Liver (tissue), 10 donors: ENCODE data around the gene TIPIN. TPM values are rescaled to one million over a fixed set of nuclear protein-coding genes. Genes with fewer than 3 reads are reported as not detected.
A peak's percentile ranks its signal among the peaks of the same experiment; 100 is the strongest.

Experiments used
- DNase-seq: peaks from one replicate; pipeline ENCODE4 v3.0.0-alpha.2; 2017; ENCODE audit warnings: low spot score
- H3K27ac ChIP-seq, 2 donors: one replicate each; pipeline ENCODE4 v1.7.0; 2013; ENCODE audit warnings: inconsistent platforms in 2 of 2, low read length in 2 of 2, control low read depth in 1 of 2, low read depth in 1 of 2, mild to moderate bottlenecking in 1 of 2
- H3K27me3 ChIP-seq, 4 donors: one replicate each; pipeline versions ENCODE4 v1.6.1 to v1.7.0; 2013; ENCODE audit warnings: low read length in 3 of 4, inconsistent platforms in 1 of 4, mild to moderate bottlenecking in 1 of 4, moderate library complexity in 1 of 4; ENCODE audit not compliant: control insufficient read depth in 4 of 4, insufficient read depth in 4 of 4
- H3K36me3 ChIP-seq, 4 donors: one replicate each; pipeline versions ENCODE4 v1.6.1 to v1.7.0; 2013; ENCODE audit warnings: low read length in 3 of 4, mild to moderate bottlenecking in 3 of 4, low read depth in 1 of 4, moderate library complexity in 1 of 4; ENCODE audit not compliant: control insufficient read depth in 4 of 4, insufficient read depth in 3 of 4
- H3K4me1 ChIP-seq, 4 donors: one replicate each; pipeline versions ENCODE4 v1.6.1 to v1.7.0; 2013; ENCODE audit warnings: low read length in 3 of 4, mild to moderate bottlenecking in 3 of 4, moderate library complexity in 1 of 4; ENCODE audit not compliant: control insufficient read depth in 4 of 4, insufficient read depth in 4 of 4
- H3K4me3 ChIP-seq, 3 donors: one replicate each; pipeline versions ENCODE4 v1.6.1 to v1.7.0; 2013; ENCODE audit warnings: low read length in 3 of 3, control low read depth in 1 of 3, low read depth in 1 of 3, mild to moderate bottlenecking in 1 of 3
- H3K9ac ChIP-seq, 2 donors: one replicate each; pipeline ENCODE4 v1.7.0; 2013; ENCODE audit warnings: low read length in 2 of 2, mild to moderate bottlenecking in 2 of 2, moderate library complexity in 2 of 2, control low read depth in 1 of 2, low read depth in 1 of 2
- H3K9me3 ChIP-seq, 4 donors: one replicate each; pipeline versions ENCODE4 v1.6.1 to v1.7.0; 2013; ENCODE audit warnings: low read length in 3 of 4; ENCODE audit not compliant: control insufficient read depth in 4 of 4
- ATF3 ChIP-seq: IDR thresholded peaks from 2 replicates; pipeline ENCODE4 v1.6.1; 2016; ENCODE audit warnings: antibody characterized with exemption
- CTCF ChIP-seq: fragments of 150-350 bp; IDR thresholded peaks from 2 replicates; pipeline ENCODE4 v1.5.1; 2017; ENCODE audit warnings: improper control_type of control experiment, low read depth, low read length; ENCODE audit not compliant: missing input control
- HNF4A ChIP-seq, 2 donors: conservative IDR thresholded peaks; 2 replicates each; pipeline ENCODE4 v1.6.1; 2016; ENCODE audit warnings: antibody characterized with exemption in 2 of 2, mild to moderate bottlenecking in 2 of 2
- RAD21 ChIP-seq, 2 donors: IDR thresholded peaks; 2 replicates each; pipeline ENCODE4 v1.6.1; 2016; ENCODE audit warnings: antibody characterized with exemption in 2 of 2, mild to moderate bottlenecking in 2 of 2
- REST ChIP-seq: IDR thresholded peaks from 2 replicates; pipeline ENCODE4 v1.6.1; 2016; ENCODE audit warnings: antibody characterized with exemption, mild to moderate bottlenecking
- TAF1 ChIP-seq: conservative IDR thresholded peaks from 2 replicates; pipeline ENCODE4 v1.6.1; 2016; ENCODE audit warnings: antibody characterized with exemption, mild to moderate bottlenecking
- WGBS: extraction: QIAGEN DNeasy Blood & Tissue Kit; methylation state at CpG from one replicate; pipeline ENCODE4 v1.1.7; 2013; 5-methylcytosine and 5-hydroxymethylcytosine counted together
- polyA plus RNA-seq, 2 donors: library from polyadenylated mRNA; stranded (reverse) in 1 of 2; unstranded in 1 of 2; fragments of 200-250 nt in 1 of 2; fragments of >200 nt in 1 of 2; fragmentation: Nextera tagmentation in 1 of 2; extraction: Ambion mirVana in 1 of 2; gene quantifications; one replicate each; pipeline versions ENCODE4 v1.2.1 to v1.2.3, GENCODE V29; 2013 to 2015
- small RNA-seq: library from RNA; depleted of rRNA; stranded (forward); fragments of <200 nt; gene quantifications from one replicate; pipeline ENCODE3, GENCODE V24; 2014
- total RNA-seq, 2 donors: library from RNA; depleted of rRNA; stranded (reverse); fragments of >200 nt; gene quantifications; one replicate each; pipeline ENCODE4 v1.2.3, GENCODE V29; 2014
- donor health status: healthy.
- donor health status: healthy.
- donor health status: healthy.
- donor health status: healthy.
- donor health status: healthy.

TIPIN gene
- total and polyA plus RNA-seq, 4 donors = 2.2 to 5.9 (median 2.6) TPM

- H3K36me3 ChIP-seq = no peaks in the 10 kb centered on the region
- TF ChIP-seq HNF4A (conservative IDR thresholded peaks at IDR 0.05) = peak; percentile 18 to 53
- TF ChIP-seq ATF3 = no peak
- H3K9me3 ChIP-seq = no peaks in the 10 kb centered on the region
- H3K27ac ChIP-seq = no peak overlapping the region
- no peak overlapping the region for H3K9ac ChIP-seq
- DNase-seq = no peak
- H3K27me3 ChIP-seq = no peaks in the 10 kb centered on the region
- peaks cover 0 to 11% (median 5%) of the 10 kb centered on the region in 4 donors for H3K4me1 ChIP-seq
- H3K4me3 ChIP-seq = no peak overlapping the region
These were observed 68.4 kb downstream of the TIPIN start for GRCh38 chr15:66288093-66288492.

GRCh38 chr15:66287461-66288057 is 68.9 kb downstream of the TIPIN start:
- Histone ChIP-seq H3K4me1 (peaks cover 0 to 9% (median 3%) of the 10 kb centered on the region in 4 donors), H3K9ac (no peak overlapping the region), H3K27ac (no peak overlapping the region), H3K36me3 (no peaks in the 10 kb centered on the region), H3K27me3 (no peaks in the 10 kb centered on the region), H3K9me3 (no peaks in the 10 kb centered on the region), H3K4me3 (no peak overlapping the region)
- TF ChIP-seq TAF1 (no peak), REST (no peak), RAD21 (IDR thresholded peaks at IDR 0.05) (peak; percentile 66 to 67), CTCF (peak; percentile 52)
- DNase-seq = no peak
- 15% methylated on average over 6 of the region's 6 CpGs for WGBS

Small RNA genes within 50 kb of the gene (small RNA-seq; reads per million reads assigned to genes)
- gene RF00019 = not detected
- 3.7 reads per million, percentile 91 among the genes with 10 or more reads in this experiment for gene SCARNA14

Other genes with a start within 250 kb of the TIPIN start
- under 1 TPM; under 0.01 to 0.51 TPM for gene MEGF11, start 102.9 kb downstream of the TIPIN start, total RNA-seq
- gene MEGF11, start 102.9 kb downstream of the TIPIN start, polyA plus RNA-seq = under 1 TPM in 1 of 2 donors, not detected in 1; 0.03 TPM
- gene DIS3L, start 63.1 kb downstream of the TIPIN start, total RNA-seq = 10 to 100 TPM; 17.2 to 40.2 TPM
- 10 to 100 TPM in 1 of 2 donors, 1 to 10 TPM in 1; 9.9 to 14.2 TPM for gene DIS3L, start 63.1 kb downstream of the TIPIN start, polyA plus RNA-seq
- gene MAP2K1, start 30.2 kb upstream of the TIPIN start, total RNA-seq = 10 to 100 TPM; 14.3 to 24.6 TPM
- gene MAP2K1, start 30.2 kb upstream of the TIPIN start, polyA plus RNA-seq = 10 to 100 TPM; 24.1 to 30.2 TPM
- gene SNAPC5, start 141.1 kb upstream of the TIPIN start, total RNA-seq = 10 to 100 TPM; 11.3 to 21.4 TPM
- 10 to 100 TPM; 22.7 to 24.9 TPM for gene SNAPC5, start 141.1 kb upstream of the TIPIN start, polyA plus RNA-seq
- gene RPL4, start 148.2 kb upstream of the TIPIN start, total RNA-seq = 1,000 to 10,000 TPM; 1,530 to 1,638 TPM
- gene RPL4, start 148.2 kb upstream of the TIPIN start, polyA plus RNA-seq = 1,000 to 10,000 TPM in 1 of 2 donors, 100 to 1,000 TPM in 1; 323 to 1,351 TPM
- gene ZWILCH, start 148.6 kb upstream of the TIPIN start, total RNA-seq = 10 to 100 TPM in 1 of 2 donors, 1 to 10 TPM in 1; 3.5 to 11.3 TPM
- gene ZWILCH, start 148.6 kb upstream of the TIPIN start, polyA plus RNA-seq = 1 to 10 TPM; 1.5 to 2.3 TPM
- gene LCTL, start 209.3 kb upstream of the TIPIN start, total RNA-seq = not detected
- under 1 TPM in 1 of 2 donors, not detected in 1; 0.13 TPM for gene LCTL, start 209.3 kb upstream of the TIPIN start, polyA plus RNA-seq